ENCODE measurements around the gene PLIN3.

PLIN3 gene

DNA sequence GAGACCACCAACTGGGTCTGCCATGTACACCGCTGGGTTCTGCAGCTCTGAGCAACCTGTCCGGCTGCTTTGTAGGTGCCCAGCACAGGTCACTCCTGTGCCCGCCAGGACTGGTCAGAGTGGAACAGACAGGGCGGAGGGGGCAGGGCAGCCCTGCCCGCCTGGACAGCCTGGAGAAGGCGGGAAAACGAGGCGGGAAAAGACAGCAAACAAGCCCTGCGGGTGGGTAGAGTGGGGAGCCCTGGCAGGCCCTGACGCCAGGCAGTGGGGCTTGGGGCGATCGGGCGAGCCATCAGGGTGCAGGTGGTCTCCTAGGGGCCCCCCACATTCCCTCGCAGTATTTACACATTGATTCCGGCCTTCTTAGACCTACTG is 41.3 kb upstream of the PLIN3 start:
- Histone ChIP-seq H3K4me3 (ENCODE audit: low read length) (peak overlapping the region; percentile 85), H3K27me3 (ENCODE audit: low read depth, low read length) (0 out of 2 replicates have a peak, but pooled peaks cover 11% of the 10 kb centered on the region), H3K9ac (ENCODE audit: low read length) (peak overlapping the region; percentile 96), H3K36me3 (replicated peaks; ENCODE audit: low read depth, low read length) (peaks cover 29% of the 10 kb centered on the region), H3K79me2 (ENCODE audit: low read length) (peaks cover 39% of the 10 kb centered on the region), H2AFZ (ENCODE audit: low read depth, low read length) (peak overlapping the region; percentile 51; the same call in 1 of the 2 replicates), H3K27ac (ENCODE audit: low read length) (no peak overlapping the region), H3K4me2 (ENCODE audit: low read length) (peak overlapping the region; percentile 81), H3K4me1 (ENCODE audit: low read length) (peaks cover 23% of the 10 kb centered on the region), H3K9me3 (ENCODE audit: insufficient read depth, low read length) (no peaks in the 10 kb centered on the region), H4K20me1 (ENCODE audit: insufficient read depth, low read length) (peaks cover 24% of the 10 kb centered on the region)
- TF ChIP-seq CTCF (IDR thresholded peaks at IDR 0.05; ENCODE audit: low read depth, low read length) (no peak), EZH2phosphoT487 (IDR thresholded peaks at IDR 0.05; ENCODE audit: low read depth) (no peak)

DNA sequence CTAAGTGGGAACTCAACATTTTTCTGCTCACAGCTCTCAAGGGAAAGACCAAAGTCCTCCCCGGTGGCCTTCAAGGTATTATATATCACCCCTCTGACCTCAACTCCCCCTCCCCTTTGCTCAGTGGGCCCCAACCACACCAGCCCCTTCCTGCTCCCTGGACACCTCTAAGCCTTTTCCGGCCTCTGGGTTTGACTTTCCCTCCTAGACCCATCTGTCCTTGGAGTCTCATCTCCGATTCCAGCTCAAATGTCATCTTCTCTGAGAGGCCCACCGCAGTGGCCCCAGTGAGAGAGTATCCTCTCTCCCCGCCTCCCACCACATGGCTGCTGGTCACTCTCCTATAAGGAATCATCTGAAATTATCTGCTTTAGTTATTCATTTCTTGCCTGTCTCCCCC is 40.9 kb upstream of the PLIN3 start:
- H3K27me3 ChIP-seq (ENCODE audit: low read depth, low read length), result 0 out of 2 replicates have a peak, but pooled peaks cover 11% of the 10 kb centered on the region
- peaks cover 22% of the 10 kb centered on the region for H4K20me1 ChIP-seq (ENCODE audit: insufficient read depth, low read length)
- H3K4me2 ChIP-seq (ENCODE audit: low read length), result no peak overlapping the region
- peaks cover 35% of the 10 kb centered on the region for H3K79me2 ChIP-seq (ENCODE audit: low read length)
- no peak overlapping the region for H3K9ac ChIP-seq (ENCODE audit: low read length)
- TF ChIP-seq CTCF (IDR thresholded peaks at IDR 0.05; ENCODE audit: low read depth, low read length) (no peak), EZH2phosphoT487 (IDR thresholded peaks at IDR 0.05; ENCODE audit: low read depth) (no peak)
- no peak overlapping the region for H3K27ac ChIP-seq (ENCODE audit: low read length)
- H3K36me3 ChIP-seq (replicated peaks; ENCODE audit: low read depth, low read length), result peaks cover 25% of the 10 kb centered on the region
- no peak overlapping the region for H2AFZ ChIP-seq (ENCODE audit: low read depth, low read length)
- no peaks in the 10 kb centered on the region for H3K9me3 ChIP-seq (ENCODE audit: insufficient read depth, low read length)
- no peak overlapping the region for H3K4me3 ChIP-seq (ENCODE audit: low read length)
- H3K4me1 ChIP-seq (ENCODE audit: low read length), result peaks cover 23% of the 10 kb centered on the region

- Histone ChIP-seq H3K4me2 (ENCODE audit: low read length) (no peak overlapping the region), H4K20me1 (ENCODE audit: insufficient read depth, low read length) (peaks cover 8% of the 10 kb centered on the region), H3K4me1 (ENCODE audit: low read length) (peaks cover 19% of the 10 kb centered on the region), H3K9ac (ENCODE audit: low read length) (no peak overlapping the region), H3K9me3 (ENCODE audit: insufficient read depth, low read length) (no peaks in the 10 kb centered on the region), H3K79me2 (ENCODE audit: low read length) (peaks cover 21% of the 10 kb centered on the region), H3K27ac (ENCODE audit: low read length) (no peak overlapping the region), H3K4me3 (ENCODE audit: low read length) (no peak overlapping the region), H3K27me3 (ENCODE audit: low read depth, low read length) (0 out of 2 replicates have a peak, but pooled peaks cover 11% of the 10 kb centered on the region), H3K36me3 (replicated peaks; ENCODE audit: low read depth, low read length) (peaks cover 14% of the 10 kb centered on the region), H2AFZ (ENCODE audit: low read depth, low read length) (no peak overlapping the region)
- no peak for TF ChIP-seq EZH2phosphoT487 (IDR thresholded peaks at IDR 0.05; ENCODE audit: low read depth)
- TF ChIP-seq CTCF (IDR thresholded peaks at IDR 0.05; ENCODE audit: low read depth, low read length), result no peak
Measured at GRCh38 chr19:4906963-4907362, 39.5 kb upstream of the PLIN3 start.

DNA sequence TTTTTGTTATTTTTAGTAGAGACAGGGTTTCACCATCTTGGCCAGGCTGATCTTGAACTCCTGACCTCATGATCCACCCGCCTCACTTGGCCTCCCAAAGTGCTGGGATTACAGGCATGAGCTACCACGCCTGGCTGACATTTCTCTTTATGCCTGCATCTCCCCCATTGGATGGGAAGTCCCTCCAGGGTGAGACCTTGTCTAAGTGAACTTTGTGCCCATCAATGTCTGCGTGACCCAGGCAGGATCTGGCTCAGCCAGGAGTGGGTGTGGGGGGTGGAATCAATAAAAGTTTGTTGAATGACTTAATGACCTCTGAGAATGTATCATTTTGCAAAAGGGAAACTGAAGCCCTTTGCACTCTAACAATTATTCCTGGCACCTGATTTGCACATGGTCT is 37.0 kb upstream of the PLIN3 start:
- no peak for TF ChIP-seq CTCF (IDR thresholded peaks at IDR 0.05; ENCODE audit: low read depth, low read length)
- no peak for TF ChIP-seq EZH2phosphoT487 (IDR thresholded peaks at IDR 0.05; ENCODE audit: low read depth)
- Histone ChIP-seq H4K20me1 (ENCODE audit: insufficient read depth, low read length) (no peaks in the 10 kb centered on the region), H3K36me3 (replicated peaks; ENCODE audit: low read depth, low read length) (no peaks in the 10 kb centered on the region), H3K27me3 (ENCODE audit: low read depth, low read length) (0 out of 2 replicates have a peak, but pooled peaks cover 11% of the 10 kb centered on the region), H2AFZ (ENCODE audit: low read depth, low read length) (no peak overlapping the region), H3K9ac (ENCODE audit: low read length) (no peak overlapping the region), H3K4me3 (ENCODE audit: low read length) (no peak overlapping the region), H3K4me1 (ENCODE audit: low read length) (peaks cover 9% of the 10 kb centered on the region), H3K4me2 (ENCODE audit: low read length) (no peak overlapping the region), H3K9me3 (ENCODE audit: insufficient read depth, low read length) (no peaks in the 10 kb centered on the region), H3K79me2 (ENCODE audit: low read length) (no peaks in the 10 kb centered on the region), H3K27ac (ENCODE audit: low read length) (no peak overlapping the region)

All from OCI-LY3 (cell line).